ENCODE results near the gene ARHGEF26.

The ARHGEF26 gene

DNA sequence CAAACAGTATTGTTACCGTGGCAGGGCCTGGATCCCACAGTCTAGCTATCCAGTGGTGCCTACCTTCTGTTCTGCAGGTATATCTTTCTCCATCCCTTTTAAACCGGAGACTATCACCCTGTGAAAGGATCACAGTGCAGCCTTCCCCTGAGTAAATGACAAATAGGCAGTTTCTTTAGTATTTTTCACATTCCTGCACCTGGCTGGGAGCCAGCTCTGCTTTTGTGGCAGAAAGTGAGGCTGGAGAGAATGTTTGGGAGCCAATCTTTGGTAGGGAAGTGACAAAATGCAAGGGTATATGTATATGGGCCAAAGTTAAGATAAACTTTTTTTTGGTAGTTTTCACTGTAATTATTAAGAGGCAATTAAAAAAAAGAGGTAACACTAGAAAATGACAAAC, 54.8 kb downstream of the ARHGEF26 start:
- TF ChIP-seq POLR2AphosphoS5 (IDR thresholded peaks at IDR 0.05; ENCODE audit: low read depth), result no peak
- no peak for TF ChIP-seq GABPA (IDR thresholded peaks at IDR 0.05; ENCODE audit: low read depth)
- TF ChIP-seq, protein P1, sequence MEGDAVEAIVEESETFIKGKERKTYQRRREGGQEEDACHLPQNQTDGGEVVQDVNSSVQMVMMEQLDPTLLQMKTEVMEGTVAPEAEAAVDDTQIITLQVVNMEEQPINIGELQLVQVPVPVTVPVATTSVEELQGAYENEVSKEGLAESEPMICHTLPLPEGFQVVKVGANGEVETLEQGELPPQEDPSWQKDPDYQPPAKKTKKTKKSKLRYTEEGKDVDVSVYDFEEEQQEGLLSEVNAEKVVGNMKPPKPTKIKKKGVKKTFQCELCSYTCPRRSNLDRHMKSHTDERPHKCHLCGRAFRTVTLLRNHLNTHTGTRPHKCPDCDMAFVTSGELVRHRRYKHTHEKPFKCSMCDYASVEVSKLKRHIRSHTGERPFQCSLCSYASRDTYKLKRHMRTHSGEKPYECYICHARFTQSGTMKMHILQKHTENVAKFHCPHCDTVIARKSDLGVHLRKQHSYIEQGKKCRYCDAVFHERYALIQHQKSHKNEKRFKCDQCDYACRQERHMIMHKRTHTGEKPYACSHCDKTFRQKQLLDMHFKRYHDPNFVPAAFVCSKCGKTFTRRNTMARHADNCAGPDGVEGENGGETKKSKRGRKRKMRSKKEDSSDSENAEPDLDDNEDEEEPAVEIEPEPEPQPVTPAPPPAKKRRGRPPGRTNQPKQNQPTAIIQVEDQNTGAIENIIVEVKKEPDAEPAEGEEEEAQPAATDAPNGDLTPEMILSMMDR (IDR thresholded peaks at IDR 0.05; ENCODE audit: insufficient read depth, low read length), result no peak
- TF ChIP-seq, protein P2, sequence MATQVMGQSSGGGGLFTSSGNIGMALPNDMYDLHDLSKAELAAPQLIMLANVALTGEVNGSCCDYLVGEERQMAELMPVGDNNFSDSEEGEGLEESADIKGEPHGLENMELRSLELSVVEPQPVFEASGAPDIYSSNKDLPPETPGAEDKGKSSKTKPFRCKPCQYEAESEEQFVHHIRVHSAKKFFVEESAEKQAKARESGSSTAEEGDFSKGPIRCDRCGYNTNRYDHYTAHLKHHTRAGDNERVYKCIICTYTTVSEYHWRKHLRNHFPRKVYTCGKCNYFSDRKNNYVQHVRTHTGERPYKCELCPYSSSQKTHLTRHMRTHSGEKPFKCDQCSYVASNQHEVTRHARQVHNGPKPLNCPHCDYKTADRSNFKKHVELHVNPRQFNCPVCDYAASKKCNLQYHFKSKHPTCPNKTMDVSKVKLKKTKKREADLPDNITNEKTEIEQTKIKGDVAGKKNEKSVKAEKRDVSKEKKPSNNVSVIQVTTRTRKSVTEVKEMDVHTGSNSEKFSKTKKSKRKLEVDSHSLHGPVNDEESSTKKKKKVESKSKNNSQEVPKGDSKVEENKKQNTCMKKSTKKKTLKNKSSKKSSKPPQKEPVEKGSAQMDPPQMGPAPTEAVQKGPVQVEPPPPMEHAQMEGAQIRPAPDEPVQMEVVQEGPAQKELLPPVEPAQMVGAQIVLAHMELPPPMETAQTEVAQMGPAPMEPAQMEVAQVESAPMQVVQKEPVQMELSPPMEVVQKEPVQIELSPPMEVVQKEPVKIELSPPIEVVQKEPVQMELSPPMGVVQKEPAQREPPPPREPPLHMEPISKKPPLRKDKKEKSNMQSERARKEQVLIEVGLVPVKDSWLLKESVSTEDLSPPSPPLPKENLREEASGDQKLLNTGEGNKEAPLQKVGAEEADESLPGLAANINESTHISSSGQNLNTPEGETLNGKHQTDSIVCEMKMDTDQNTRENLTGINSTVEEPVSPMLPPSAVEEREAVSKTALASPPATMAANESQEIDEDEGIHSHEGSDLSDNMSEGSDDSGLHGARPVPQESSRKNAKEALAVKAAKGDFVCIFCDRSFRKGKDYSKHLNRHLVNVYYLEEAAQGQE (IDR thresholded peaks at IDR 0.05; ENCODE audit: insufficient replicate concordance, low read depth), result no peak
- TF ChIP-seq SPI1 (IDR thresholded peaks at IDR 0.05; ENCODE audit: borderline replicate concordance, low read depth), result no peak
- H3K27me3 ChIP-seq (ENCODE audit: insufficient read depth, poor library complexity, severe bottlenecking), result no peaks in the 10 kb centered on the region
- H3K4me3 ChIP-seq (replicated peaks; ENCODE audit: insufficient read depth, low read length), result no peak overlapping the region
- no peak for DNase-seq (ENCODE audit: low read depth in 1 of 2, low spot score in 1 of 2)
- H3K27ac ChIP-seq (replicated peaks), result no peak overlapping the region

DNA sequence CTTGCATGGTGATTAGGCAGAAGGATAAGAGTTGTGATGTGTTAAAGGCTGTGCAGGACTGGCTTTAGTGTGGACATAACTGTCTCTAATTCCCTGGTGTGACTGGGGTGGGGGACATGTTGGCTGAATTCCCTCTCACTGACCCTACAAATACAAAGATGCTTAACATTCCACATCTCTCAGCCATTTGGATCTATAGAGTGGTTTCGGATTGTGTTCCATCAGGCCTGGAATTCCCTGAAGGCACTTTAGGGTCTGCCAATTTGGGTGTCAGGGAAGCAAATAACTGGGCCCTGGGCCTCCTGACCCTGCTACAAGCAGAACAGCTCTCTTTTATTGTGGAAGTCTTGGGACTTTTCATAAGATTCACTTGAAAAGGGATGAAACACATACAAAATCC, 56.2 kb downstream of the ARHGEF26 start:
- TF ChIP-seq SPI1 (IDR thresholded peaks at IDR 0.05; ENCODE audit: borderline replicate concordance, low read depth), result no peak
- TF ChIP-seq, protein P2 (IDR thresholded peaks at IDR 0.05; ENCODE audit: insufficient replicate concordance, low read depth), result no peak
- TF ChIP-seq, protein P1 (IDR thresholded peaks at IDR 0.05; ENCODE audit: insufficient read depth, low read length), result no peak
- TF ChIP-seq POLR2AphosphoS5 (IDR thresholded peaks at IDR 0.05; ENCODE audit: low read depth), result no peak
- no peak for TF ChIP-seq GABPA (IDR thresholded peaks at IDR 0.05; ENCODE audit: low read depth)
- H3K4me3 ChIP-seq (replicated peaks; ENCODE audit: insufficient read depth, low read length), result no peak overlapping the region
- H3K27me3 ChIP-seq (ENCODE audit: insufficient read depth, poor library complexity, severe bottlenecking), result no peaks in the 10 kb centered on the region
- H3K27ac ChIP-seq (replicated peaks), result no peak overlapping the region
- DNase-seq (ENCODE audit: low read depth in 1 of 2, low spot score in 1 of 2), result no peak

DNA sequence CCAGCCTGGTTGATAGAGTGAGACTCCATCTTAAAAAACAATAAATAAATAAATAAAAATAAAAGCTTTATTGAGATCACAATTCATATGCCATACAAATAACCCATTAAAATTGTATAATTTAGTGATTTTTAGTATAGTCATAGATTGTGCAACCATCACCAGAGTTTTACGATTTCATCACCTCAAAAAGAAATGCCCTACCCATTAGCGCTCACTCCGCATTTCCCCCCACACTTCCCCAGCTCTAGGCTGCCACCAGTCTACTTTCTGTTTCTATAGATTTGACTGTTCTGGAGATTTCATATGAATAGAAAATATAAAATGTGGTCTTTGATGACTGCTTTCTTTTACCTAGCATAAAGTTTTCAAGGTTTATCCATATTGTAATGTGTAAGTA, 57.0 kb downstream of the ARHGEF26 start:
- DNase-seq (ENCODE audit: low read depth in 1 of 2, low spot score in 1 of 2), result no peak
- no peak for TF ChIP-seq GABPA (IDR thresholded peaks at IDR 0.05; ENCODE audit: low read depth)
- TF ChIP-seq, protein P2 (IDR thresholded peaks at IDR 0.05; ENCODE audit: insufficient replicate concordance, low read depth), result no peak
- TF ChIP-seq POLR2AphosphoS5 (IDR thresholded peaks at IDR 0.05; ENCODE audit: low read depth), result no peak
- TF ChIP-seq, protein P1 (IDR thresholded peaks at IDR 0.05; ENCODE audit: insufficient read depth, low read length), result no peak
- TF ChIP-seq SPI1 (IDR thresholded peaks at IDR 0.05; ENCODE audit: borderline replicate concordance, low read depth), result no peak
- Histone ChIP-seq H3K27me3 (ENCODE audit: insufficient read depth, poor library complexity, severe bottlenecking) (no peaks in the 10 kb centered on the region), H3K4me3 (replicated peaks; ENCODE audit: insufficient read depth, low read length) (no peak overlapping the region), H3K27ac (replicated peaks) (no peak overlapping the region)

Measured in HL-60 (cell line).